DMS 273 (cell line): ENCODE results near the gene ATXN1.

Source experiments
- DNase-seq: peaks from one replicate; lab custom pipeline; 2025; ENCODE audit not compliant: unreplicated experiment; lab: John Stamatoyannopoulos, UW

The ATXN1 gene

DNA sequence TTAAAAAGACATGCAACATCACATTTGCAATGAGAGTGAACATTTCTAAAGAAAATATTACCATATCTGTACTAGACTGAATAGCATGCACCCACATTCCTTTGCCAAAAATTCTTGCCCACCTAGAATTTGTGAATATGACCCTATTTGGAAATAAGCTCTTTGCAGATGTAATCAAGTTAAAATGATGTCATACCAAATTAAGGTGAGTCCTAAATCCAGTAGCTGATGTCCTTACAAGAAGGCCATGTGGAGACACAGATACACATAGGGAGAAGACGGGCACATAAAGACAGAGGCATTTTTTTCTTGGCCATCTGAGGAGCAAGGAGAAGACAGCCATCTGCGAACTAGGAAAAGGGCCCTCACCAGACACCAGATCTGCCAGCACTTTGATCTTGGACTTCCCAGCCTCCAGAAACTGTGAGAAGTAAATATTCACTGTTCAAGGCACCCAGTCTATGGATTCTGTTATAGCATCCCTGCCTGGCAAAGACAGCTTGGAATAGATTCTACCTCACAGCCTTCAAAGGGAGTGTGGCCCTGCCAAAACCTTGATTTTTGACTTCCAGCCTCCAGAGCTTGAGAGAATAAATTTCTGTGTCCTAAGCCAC, 22.8 kb upstream of the ATXN1 start:
- no peak for DNase-seq

DNA sequence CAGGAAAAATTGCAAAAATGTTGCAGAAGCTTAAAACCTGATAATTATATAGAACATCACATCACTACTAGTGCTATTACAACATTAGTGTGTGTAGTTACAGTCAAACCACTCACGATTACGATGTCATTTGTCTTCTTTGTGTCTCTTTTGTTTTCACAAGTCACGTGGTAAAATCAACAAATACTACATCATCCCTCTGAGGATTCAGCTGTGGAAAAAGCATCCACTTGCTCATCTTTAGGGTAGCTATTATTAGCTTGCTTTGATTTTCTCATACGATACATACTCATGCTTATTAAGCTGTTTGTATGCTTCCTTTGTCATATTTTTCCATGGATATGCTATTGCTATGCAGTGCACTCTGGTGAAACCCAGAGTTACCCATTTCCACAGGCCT, 22.2 kb upstream of the ATXN1 start:
- DNase-seq = no peak

DNA sequence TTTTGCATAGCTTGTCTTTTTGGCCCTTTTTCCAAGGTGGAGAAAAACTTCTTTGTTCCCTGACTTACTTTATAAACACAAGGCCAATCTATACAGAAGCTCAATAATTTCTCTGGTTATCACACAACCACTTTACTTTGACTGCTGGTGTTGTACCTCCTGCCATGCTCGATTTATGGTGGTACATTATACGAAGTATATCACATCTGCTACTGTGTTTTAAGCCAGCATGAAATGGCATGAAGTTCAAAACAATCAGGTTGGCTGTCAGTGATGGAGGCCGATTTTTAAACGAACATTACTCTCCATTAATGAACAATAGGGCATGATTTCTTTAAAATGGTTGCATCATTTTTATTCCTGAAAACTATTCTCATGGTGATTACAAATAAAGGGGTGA, 21.0 kb upstream of the ATXN1 start:
- peak; percentile 48 for DNase-seq

DNA sequence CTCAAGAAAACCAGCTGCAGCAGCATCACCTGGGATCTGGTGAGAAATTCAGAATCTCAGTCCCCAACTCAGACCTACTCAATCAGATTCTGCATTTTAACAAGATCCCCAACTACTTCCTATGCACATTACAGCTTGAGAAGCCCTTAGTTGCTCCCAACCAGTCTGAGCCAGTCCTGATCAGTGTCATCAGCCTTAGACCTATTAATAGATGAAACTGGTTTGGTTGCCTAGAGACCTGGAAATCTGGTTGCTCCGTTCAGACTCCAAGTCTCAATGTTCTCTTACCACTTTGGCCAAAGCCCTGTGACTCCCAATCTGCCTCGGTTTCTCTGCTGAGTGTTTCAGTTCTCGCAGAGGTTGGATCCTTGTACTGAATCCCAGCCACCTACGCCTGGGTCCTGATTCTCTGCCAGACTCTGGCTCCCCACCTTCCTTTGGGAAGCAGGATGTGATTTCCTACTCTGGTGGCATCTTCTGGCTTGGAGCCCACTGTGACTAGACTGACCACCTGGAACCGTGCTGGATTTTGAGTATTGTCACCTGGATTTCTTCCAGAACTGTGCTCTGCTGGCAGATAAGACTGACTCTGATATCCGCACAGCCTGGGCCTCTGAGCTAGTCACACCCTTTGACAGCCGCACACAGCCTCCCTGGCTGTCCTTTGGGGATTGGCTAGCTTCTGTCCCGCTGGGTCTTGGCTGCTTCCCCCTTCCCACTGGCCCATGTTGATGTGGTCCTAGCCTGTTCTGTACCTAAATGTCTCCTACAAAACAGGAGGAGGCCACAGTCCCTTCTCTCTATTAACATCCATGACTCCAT, 20.3 kb upstream of the ATXN1 start:
- DNase-seq = peak; percentile 45

DNA sequence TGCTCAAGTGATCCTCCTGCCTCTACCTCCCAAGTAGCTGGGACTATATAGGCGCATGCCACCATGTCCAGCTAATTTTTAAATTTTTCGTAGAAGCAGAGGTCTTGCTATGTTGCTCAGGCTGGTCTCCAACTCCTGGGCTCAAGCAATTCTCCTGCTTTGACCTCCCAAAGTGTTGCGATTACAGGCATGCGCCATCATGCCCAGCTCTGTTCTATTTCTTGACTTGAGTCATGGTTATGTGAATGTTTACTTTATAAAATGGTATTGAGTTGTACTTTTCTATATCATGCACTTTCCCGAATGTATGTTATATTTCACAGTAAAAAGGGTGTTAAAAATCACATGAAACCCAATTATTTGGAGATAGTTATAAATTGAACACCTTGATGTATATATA, 17.3 kb upstream of the ATXN1 start:
- DNase-seq = no peak

DNA sequence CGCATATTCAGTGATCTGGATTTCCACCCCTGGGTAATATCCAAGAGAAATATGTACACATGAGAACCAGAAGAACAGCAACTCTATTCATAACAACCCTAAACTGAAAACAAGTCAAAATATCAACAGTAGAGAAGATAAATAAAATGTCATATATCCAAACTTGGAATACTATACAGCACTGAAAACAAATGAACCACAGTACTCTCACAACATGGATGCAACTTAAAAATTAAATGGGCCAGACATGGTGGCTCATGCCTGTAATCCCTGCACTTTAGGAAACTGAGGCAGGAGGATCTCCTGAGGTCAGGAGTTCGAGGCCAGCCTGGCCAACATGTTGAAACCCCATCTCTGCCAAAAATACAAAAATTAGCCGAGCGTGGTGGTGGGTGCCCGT, 16.5 kb upstream of the ATXN1 start:
- no peak for DNase-seq

DNA sequence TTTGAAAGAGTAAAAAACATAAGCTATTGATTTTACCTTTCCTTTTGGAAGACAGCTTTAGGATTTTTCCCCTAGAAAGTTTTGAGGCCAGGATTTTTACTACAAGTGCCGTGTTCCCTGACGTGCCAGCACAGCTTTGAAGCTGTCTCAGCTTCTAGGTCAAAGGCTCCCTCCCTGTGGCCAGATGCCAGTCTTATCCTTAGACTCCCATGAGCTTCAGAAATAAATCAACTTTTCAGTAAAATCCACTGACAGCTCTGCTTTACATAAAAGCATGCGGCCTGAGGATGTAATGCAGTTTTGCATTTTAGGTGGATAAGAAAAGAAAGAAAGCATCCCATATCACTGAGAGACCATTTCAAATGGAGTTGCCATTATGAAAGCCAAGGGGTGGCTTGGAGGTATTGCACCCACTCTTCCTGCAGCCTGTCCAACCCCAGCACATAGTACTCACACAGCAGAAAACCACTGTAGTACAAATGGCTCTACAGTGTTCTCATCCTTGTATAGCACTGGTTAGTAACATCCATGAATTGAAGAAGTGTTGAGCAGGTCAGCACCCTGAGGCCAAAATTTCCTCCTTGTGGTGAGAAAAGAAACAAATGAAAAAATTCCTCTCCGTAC, 15.2 kb upstream of the ATXN1 start:
- peak; percentile 55 for DNase-seq

DNA sequence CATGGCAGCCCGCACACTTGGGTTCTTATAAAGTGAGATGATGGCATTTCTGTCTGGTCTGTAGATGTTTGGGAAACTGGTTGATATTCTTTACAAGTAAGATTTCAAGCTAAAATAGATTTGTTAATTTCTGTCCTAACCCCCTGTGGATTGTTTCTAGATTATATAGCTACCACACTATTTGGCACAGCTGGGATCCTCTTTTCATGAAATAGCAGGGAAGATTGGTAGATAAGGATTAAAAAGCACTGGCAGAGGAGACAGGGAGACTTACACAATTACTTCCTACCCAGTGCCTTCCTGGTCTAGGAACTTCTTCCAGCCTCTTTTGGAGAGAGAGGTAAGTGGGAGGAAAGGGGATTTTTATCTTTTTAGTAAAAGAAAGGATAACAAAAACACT, 13.2 kb upstream of the ATXN1 start:
- DNase-seq = no peak

DNA sequence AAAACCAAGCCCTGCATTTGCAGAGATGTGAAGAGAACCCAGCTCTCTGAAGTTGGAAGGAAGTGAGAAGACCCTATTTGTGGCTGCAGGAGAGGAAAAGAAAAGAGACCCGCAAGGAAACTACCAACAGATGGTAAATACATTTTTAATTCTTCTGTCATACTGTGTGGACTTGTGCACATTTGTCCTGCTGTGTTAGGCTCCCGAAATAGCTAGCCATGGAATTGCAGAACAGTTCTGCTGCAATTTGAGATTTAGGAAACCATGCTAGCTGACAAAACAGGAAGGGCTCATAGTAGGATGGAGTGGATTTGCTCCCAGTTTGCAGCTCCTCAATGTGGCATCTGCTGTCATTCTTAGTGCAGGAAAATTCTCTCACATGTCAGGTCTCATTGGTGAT, 12.1 kb upstream of the ATXN1 start:
- no peak for DNase-seq

DNA sequence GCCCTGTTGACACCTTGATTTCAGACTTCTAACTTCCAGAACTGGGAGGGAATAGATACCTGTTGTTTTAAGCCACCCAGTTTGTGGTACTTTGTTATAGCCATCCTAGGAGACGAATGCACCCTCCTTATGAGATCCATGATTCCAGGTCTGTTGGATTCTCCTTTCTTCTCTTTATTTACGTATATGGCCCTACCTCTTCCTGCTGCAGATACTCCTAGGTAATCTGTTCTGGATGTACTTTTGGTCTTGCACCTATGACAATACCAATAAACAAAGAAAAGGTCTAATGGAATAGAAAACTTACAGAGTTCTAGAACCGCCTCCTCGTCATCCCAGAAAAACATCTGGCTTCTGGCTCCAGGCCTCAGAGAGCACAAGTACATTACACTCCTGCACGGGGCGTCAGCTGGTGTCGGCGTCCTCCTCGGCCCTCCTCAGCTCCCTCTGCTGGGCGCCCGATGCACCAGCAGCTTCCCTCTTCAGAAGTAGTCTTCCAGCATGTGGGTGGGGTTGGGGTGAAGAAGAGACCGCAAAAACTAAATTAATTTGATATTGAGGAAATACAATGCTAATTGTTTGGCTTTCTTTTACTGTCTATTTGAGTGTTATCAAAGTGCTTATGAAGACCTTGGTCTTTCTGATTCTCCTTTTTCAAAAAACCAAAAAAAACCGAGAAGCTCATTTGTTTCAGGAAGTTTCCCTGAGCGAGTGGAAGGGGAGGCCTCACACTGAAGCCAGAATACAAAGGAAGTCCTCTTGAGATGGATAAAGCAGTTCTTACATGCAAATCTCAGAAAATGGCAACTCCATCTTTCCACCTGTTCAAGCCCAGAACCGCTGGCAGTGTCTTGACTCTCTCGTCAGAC, 9.7 kb upstream of the ATXN1 start:
- peak; percentile 94 for DNase-seq

DNA sequence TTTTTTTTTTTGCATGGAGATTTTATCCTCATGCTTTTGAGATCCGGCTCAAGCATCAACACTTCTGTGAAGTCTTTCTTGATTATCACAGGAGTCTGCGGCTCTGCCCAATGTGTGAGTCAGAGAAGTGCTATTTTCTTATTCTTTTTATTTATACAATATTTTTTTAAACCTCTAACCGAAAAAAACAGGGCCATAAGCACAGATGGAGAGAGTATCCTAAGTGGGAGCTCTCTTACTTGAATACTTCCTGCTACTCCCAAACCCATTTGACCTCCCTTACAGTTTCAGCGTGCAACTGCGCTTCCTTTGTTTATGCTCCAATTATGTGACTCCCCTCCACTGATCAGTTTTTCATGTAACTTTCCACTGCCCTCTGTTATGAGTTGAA, 8.7 kb upstream of the ATXN1 start:
- DNase-seq = no peak

DNA sequence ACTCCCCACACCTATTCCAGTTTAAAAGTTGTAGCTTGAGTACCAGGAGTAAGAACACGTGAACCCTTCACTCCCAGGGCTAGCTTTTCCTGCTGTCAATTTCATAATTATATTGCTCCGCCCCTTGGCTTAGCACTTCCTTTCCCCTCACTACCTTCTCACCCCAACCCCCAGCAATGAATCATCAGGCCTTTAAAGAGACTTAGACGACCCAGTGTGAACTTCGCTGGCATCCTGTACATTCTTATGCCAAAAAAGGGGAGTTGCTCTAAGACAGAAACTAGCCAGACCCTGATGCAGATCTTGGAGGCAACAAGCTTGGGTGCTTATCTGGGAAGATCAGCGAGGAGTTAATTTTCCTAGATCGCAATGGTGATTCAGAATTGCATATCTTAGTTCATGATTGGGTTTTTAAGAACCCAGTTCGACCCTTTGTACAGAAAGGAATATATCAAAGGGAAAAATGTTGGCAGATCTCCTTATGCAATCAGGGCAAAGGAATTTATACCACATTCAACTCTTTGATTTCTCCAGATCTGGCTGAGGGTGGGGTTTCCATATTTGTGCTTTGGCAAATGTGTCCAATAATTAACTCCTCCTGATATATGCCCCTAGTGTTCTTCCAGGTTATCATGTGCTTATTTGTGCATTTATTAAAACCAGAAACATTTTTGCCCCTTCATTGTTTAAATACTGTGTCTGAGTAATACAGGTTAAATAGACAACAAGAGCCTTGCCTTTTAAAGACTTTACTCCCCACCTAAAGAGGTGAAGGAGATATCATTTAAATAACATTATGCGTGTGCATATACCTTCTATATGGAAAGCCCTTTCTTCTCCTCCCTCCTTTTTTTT, 8.1 kb upstream of the ATXN1 start:
- peak; percentile 51 for DNase-seq

DNA sequence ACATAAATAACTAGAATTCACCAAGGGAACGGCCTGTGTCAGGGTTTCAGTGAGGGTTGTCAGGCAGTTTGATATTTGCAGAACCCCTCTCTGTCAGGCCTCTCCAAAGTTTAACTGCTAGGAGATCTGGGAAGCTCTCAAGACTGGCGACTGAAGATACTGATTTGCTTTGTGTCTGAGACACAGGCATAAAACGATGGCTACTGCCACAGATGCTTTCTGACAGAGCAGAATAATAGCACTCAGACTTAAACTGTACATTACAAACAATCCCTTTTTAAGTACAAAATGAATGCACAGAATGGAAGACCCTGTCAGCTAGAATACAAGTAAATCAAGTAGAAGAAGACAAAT, 7.2 kb upstream of the ATXN1 start:
- DNase-seq = no peak

DNA sequence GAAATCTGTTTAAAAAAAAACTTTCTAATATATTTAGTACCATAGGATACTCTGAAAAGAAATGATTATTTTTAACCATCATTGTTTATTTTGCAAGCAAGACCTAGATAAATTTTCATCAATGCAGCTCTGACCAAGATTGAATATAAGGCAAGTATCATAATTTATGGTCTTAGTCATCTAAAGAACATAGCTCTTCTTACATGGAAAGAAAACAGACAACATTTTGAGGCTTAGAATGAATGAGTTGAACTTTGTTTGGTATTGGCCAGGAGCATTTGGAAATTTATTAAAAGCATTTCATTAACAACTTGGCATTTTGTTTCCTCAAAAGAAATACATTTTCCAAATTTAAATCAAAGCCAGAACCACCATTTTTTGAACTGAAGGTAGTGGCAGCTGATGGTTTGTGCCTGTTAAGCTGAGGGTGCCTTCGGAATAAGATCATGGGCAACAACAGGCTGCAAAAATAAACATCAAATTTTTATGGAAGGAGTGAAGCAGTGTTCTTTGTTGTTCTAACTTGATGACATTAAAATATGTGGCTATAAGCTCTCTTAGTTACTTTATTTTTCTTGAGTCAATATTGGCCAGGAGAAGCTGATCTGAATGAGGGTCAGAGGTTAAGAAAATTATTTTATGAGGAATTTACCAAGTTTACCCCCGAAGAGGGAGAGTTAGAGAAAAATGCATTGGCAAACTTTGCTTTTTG, 6.7 kb upstream of the ATXN1 start:
- no peak for DNase-seq

DNA sequence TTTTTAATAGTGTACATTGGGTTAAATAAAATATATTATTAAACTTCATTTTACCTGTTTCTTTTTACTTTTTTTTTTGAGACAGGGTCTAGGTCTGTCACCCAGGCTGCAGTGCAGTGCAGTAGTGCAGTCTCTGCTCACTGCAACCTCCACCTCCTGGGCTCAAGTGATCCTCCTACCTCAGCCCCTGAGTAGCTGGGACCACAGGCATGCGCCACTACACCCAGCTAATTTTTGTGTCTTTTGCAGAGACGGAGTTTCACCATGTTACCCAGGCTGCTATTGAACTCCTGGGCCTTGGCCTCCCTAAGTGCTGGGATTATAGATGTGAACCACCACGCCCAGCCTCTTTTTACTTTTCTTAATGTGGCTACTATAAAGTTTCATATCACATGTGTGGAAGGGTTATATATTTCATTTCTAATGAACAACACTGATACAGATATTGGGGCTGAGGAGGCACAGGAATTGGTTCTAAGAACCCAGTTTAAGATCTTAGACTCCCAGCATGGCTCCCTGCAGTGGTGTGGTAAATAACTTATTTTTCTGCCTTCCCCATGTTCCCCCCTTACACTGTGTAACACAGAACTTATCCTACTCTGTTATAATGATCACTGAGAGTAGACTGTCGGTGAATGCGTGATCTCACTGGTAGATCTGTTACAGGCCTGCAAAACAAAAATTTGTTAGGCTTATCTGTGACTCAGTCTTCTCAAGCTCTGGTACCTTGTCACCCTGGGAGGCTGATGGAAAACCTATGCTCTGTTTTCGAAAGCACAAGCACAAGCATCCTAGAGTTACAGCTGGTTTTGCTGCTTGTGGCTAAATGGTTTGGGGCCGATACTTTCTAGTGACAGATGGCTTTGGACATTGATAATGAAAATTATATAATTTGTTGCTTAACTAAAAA, 5.8 kb upstream of the ATXN1 start:
- DNase-seq = no peak

DNA sequence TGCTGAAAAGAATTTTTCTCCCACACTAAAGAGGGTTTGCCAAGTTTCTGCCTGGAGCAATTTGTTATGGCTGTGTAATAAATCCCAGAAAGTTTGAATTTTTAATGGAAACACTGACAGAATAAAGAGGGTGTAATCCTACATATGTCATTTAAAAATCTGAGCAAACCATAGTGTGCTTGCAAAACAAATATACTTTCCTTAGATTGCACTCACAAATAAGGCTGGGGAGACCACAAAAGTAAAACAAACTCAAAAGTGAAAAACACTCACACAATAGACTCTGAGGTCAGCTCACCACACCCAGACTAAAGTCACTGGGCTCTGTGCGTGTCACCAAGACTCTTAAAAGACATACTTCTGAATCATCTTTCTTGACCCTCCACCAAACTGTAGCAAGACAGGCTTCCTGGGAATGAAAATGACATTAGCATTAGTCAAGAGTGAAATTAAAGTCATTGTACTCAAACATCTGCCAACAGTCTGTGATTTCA, 4.8 kb upstream of the ATXN1 start:
- DNase-seq = no peak

DNA sequence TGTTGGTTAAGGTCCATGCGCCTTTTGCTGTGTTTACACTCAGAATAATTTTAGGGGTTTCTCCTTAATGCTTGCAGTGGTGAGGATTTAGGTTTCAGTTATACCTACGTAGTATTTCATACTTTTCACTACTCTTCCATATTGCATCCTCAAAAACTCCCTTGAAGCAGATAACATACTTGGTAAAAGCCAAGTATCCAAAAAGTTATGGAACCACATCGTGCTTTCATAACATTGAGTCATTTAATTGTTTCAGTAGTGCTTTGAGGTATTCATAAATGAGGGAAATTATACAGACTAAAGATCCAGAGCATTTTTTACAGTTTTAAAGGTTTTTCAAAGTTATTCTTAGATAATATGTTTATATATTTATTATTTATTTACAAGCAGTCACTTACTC, 4.0 kb upstream of the ATXN1 start:
- DNase-seq = no peak

DNA sequence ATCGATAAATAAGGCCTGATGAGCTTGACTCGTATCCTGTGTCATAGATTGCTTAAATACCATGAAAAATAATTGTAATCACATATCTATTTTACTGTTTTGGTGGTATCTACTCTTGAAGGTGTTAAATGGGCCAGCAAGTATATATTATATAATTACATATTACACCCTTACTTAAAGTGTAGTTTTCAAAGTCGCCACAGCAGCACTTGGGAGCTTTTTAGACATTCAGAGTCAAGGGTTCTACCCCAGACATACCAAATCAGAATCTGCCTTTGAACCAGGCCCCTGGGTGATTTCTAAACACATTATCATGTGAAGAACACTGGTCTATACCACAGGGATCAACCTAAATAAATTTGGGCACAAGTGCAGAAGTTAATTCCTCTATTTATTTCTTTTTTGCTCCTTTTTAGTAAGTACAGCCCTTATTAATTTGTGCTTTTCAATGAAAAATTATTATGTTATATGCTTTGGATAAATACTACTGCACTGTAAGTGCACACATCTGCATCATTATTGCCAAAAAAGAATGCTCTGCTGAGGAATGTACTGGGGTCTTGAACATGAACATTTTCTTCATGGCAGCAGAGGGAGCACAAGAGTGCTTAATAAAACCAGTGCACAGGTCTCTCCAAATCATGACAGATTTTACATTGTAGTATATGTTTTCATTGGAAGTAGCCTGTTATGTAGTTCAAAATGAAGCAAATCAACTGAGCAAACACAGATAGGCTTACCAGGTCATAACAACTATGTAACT, 3.1 kb upstream of the ATXN1 start:
- peak; percentile 63 for DNase-seq
